HG02870 (cell line): Measurements from ENCODE around the gene LRRC71.
"Not testable (repeated sequence)": the region's sequence is repeated elsewhere in the genome, so short reads cannot be mapped to it uniquely, and the experiment has no call there.

ENCODE experiments used
- ATAC-seq: cut with Tn5 transposase; IDR thresholded peaks from one replicate; pipeline ENCODE4 v1.9.1; 2021; ENCODE audit warnings: mild to moderate bottlenecking, moderate library complexity; ENCODE audit not compliant: unreplicated experiment

The LRRC71 gene

GRCh38 chr1:156926695-156927094 lies 6.3 kb downstream of the LRRC71 start:
- not testable (repeated sequence) for ATAC-seq

- ATAC-seq, result no peak
Measured at GRCh38 chr1:156927215-156928042, 7.0 kb downstream of the LRRC71 start.

GRCh38 chr1:156928043-156928602 lies 7.7 kb downstream of the LRRC71 start:
- no peak for ATAC-seq

GRCh38 chr1:156929596-156930238 lies 9.3 kb downstream of the LRRC71 start:
- no peak for ATAC-seq

- no peak for ATAC-seq
Measured at GRCh38 chr1:156930483-156930882, 10.1 kb downstream of the LRRC71 start.

- ATAC-seq, result no peak
Measured at GRCh38 chr1:156931211-156931952, 10.9 kb downstream of the LRRC71 start.

- no peak for ATAC-seq
Measured at GRCh38 chr1:156931974-156932710, 11.7 kb downstream of the LRRC71 start.

- no peak for ATAC-seq
Measured at GRCh38 chr1:156933136-156933535, 12.7 kb downstream of the LRRC71 start.

GRCh38 chr1:156935505-156936128 lies 15.2 kb downstream of the LRRC71 start:
- ATAC-seq, result no peak

- no peak for ATAC-seq
Measured at GRCh38 chr1:156936191-156936590, 15.8 kb downstream of the LRRC71 start.

- ATAC-seq, result no peak
Measured at GRCh38 chr1:156936721-156937220, 16.3 kb downstream of the LRRC71 start.

- ATAC-seq, result no peak
Measured at GRCh38 chr1:156937883-156938282, 17.5 kb downstream of the LRRC71 start.

GRCh38 chr1:156938813-156939212 lies 18.4 kb downstream of the LRRC71 start:
- no peak for ATAC-seq

GRCh38 chr1:156939786-156940334 lies 19.4 kb downstream of the LRRC71 start:
- ATAC-seq, result no peak

- no peak for ATAC-seq
Measured at GRCh38 chr1:156941675-156942074, 21.2 kb downstream of the LRRC71 start.

- no peak for ATAC-seq
Measured at GRCh38 chr1:156942176-156942575, 21.7 kb downstream of the LRRC71 start.

GRCh38 chr1:156942576-156942975 lies 22.1 kb downstream of the LRRC71 start:
- ATAC-seq, result no peak

GRCh38 chr1:156943756-156944155 lies 23.3 kb downstream of the LRRC71 start:
- no peak for ATAC-seq

GRCh38 chr1:156944268-156944667 lies 23.8 kb downstream of the LRRC71 start:
- no peak for ATAC-seq

- ATAC-seq, result no peak
Measured at GRCh38 chr1:156944848-156945247, 24.4 kb downstream of the LRRC71 start.
